ENCODE measurements around the gene BCL2L13. TPM values are rescaled to one million over a fixed set of nuclear protein-coding genes. Genes with fewer than 3 reads are reported as not detected.

The BCL2L13 gene
- total RNA-seq, 1 experiment from 2014 or later, result 38.1 TPM

DNA sequence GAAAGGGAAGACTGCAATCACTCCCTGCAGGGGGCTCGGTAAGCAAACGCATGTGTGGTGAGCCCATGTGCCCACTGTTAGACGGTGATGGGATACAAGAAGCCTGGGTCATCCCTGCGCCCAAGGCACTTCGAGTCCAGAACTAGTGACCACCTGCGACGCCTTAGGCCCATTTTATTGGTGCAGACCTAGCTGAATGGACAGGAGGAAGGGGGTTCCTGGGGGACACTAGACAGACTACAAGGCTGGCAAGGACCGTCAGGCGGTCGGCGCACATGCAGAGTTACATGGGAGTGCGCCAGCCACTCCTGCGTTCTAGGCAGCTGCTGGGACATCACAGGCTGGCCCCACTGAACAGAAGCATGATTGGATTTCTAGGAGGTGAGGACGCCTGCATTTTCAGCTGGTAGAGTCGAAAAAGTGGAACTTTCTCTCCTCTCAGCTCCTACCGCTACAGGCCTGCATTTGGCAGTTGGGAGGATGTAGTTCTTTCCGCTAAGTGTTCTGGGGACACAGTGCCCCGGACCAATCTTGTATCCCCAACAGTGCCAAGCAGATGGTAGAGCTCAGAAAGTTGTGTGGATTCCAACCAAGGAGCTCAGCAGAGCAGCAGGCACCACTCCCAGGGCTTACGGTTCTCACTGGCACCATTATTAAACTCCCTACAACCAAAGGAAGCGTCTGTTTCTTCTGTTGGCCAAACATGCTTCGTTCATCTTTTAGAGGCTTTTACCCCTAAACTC, 100.0 kb downstream of the BCL2L13 start (continued):
- TF ChIP-seq, protein P1, sequence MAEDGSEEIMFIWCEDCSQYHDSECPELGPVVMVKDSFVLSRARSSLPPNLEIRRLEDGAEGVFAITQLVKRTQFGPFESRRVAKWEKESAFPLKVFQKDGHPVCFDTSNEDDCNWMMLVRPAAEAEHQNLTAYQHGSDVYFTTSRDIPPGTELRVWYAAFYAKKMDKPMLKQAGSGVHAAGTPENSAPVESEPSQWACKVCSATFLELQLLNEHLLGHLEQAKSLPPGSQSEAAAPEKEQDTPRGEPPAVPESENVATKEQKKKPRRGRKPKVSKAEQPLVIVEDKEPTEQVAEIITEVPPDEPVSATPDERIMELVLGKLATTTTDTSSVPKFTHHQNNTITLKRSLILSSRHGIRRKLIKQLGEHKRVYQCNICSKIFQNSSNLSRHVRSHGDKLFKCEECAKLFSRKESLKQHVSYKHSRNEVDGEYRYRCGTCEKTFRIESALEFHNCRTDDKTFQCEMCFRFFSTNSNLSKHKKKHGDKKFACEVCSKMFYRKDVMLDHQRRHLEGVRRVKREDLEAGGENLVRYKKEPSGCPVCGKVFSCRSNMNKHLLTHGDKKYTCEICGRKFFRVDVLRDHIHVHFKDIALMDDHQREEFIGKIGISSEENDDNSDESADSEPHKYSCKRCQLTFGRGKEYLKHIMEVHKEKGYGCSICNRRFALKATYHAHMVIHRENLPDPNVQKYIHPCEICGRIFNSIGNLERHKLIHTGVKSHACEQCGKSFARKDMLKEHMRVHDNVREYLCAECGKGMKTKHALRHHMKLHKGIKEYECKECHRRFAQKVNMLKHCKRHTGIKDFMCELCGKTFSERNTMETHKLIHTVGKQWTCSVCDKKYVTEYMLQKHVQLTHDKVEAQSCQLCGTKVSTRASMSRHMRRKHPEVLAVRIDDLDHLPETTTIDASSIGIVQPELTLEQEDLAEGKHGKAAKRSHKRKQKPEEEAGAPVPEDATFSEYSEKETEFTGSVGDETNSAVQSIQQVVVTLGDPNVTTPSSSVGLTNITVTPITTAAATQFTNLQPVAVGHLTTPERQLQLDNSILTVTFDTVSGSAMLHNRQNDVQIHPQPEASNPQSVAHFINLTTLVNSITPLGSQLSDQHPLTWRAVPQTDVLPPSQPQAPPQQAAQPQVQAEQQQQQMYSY (CRISPR knock-in tag; IDR thresholded peaks at IDR 0.05), result no peak
- TF ChIP-seq, protein P2, sequence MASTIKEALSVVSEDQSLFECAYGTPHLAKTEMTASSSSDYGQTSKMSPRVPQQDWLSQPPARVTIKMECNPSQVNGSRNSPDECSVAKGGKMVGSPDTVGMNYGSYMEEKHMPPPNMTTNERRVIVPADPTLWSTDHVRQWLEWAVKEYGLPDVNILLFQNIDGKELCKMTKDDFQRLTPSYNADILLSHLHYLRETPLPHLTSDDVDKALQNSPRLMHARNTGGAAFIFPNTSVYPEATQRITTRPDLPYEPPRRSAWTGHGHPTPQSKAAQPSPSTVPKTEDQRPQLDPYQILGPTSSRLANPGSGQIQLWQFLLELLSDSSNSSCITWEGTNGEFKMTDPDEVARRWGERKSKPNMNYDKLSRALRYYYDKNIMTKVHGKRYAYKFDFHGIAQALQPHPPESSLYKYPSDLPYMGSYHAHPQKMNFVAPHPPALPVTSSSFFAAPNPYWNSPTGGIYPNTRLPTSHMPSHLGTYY (CRISPR knock-in tag; IDR thresholded peaks at IDR 0.05), result no peak
- TF ChIP-seq JAZF1 (CRISPR knock-in tag; IDR thresholded peaks at IDR 0.05), result no peak

DNA sequence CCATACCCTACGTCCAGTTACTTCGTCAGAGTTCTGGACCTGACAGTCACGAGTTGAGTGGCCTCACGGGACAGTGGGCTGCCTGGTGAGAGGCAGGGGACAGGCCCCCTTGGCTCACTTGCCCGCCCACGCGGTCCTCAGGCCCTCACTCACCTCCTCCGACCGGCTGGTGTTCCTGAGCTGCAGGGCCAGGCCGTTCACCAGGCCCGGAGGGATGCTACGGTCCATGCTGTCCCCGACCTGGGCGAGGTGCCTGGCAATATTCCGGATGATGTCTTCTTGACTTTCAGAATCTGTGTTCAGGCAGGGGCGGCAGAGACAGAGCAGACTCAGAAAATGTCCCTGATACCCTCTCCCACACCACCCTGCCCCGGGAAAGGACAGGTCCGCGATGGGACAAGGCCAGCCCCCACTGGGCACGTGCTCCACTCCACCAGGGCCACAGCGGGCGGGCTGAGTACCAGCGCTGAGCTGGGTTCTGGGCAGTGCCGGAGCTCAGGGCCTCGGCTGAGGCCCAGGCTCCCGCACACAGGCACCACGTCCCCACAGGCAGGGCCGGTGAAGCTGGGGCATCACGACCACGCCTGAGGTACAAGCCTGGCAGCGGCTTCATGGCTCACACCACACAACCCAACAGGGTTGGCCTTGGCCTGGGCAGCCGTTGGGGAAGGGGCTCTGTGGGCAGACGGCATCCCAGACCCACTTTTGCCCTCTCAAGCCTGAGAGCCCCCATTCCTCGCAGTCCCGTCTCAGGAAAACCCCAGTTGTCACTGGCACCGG, 100.8 kb downstream of the BCL2L13 start:
- Mint-ChIP-seq H3K9me3 (no peaks in the 10 kb centered on the region), H3K36me3 (no peaks in the 10 kb centered on the region), H3K27me3 (ENCODE audit: low read depth) (no peaks in the 10 kb centered on the region), H3K4me1 (peaks cover 15% of the 10 kb centered on the region), H3K4me3 (no peak overlapping the region), H3K27ac (no peak overlapping the region)
- CTCF ChIA-PET, result interaction anchor here (1.7 to 9.7 kb wide), 2 partner anchors 10 to 47 kb away, joined by 4 to 302 read pairs; no protein-coding TSS in a partner anchor
- DNase-seq (ENCODE audit: low spot score), result no peak
- TF ChIP-seq, protein P3, sequence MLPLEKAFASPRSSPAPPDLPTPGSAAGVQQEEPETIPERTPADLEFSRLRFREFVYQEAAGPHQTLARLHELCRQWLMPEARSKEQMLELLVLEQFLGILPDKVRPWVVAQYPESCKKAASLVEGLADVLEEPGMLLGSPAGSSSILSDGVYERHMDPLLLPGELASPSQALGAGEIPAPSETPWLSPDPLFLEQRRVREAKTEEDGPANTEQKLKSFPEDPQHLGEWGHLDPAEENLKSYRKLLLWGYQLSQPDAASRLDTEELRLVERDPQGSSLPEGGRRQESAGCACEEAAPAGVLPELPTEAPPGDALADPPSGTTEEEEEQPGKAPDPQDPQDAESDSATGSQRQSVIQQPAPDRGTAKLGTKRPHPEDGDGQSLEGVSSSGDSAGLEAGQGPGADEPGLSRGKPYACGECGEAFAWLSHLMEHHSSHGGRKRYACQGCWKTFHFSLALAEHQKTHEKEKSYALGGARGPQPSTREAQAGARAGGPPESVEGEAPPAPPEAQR (CRISPR knock-in tag; IDR thresholded peaks at IDR 0.05), result no peak
- TF ChIP-seq, protein P2 (CRISPR knock-in tag; IDR thresholded peaks at IDR 0.05), result no peak
- TF ChIP-seq HMGA2 (CRISPR knock-in tag; IDR thresholded peaks at IDR 0.05) (no peak), NR1H2 (CRISPR knock-in tag; IDR thresholded peaks at IDR 0.05) (no peak), TEAD1 (CRISPR knock-in tag; IDR thresholded peaks at IDR 0.05) (no peak)
- TF ChIP-seq, protein P4, sequence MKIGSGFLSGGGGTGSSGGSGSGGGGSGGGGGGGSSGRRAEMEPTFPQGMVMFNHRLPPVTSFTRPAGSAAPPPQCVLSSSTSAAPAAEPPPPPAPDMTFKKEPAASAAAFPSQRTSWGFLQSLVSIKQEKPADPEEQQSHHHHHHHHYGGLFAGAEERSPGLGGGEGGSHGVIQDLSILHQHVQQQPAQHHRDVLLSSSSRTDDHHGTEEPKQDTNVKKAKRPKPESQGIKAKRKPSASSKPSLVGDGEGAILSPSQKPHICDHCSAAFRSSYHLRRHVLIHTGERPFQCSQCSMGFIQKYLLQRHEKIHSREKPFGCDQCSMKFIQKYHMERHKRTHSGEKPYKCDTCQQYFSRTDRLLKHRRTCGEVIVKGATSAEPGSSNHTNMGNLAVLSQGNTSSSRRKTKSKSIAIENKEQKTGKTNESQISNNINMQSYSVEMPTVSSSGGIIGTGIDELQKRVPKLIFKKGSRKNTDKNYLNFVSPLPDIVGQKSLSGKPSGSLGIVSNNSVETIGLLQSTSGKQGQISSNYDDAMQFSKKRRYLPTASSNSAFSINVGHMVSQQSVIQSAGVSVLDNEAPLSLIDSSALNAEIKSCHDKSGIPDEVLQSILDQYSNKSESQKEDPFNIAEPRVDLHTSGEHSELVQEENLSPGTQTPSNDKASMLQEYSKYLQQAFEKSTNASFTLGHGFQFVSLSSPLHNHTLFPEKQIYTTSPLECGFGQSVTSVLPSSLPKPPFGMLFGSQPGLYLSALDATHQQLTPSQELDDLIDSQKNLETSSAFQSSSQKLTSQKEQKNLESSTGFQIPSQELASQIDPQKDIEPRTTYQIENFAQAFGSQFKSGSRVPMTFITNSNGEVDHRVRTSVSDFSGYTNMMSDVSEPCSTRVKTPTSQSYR (CRISPR knock-in tag; IDR thresholded peaks at IDR 0.05), result no peak
- ATAC-seq, result no peak
- POLR2A ChIA-PET, result no interaction called here
